Measurements from ENCODE around the gene MCC.

Gene MCC

DNA sequence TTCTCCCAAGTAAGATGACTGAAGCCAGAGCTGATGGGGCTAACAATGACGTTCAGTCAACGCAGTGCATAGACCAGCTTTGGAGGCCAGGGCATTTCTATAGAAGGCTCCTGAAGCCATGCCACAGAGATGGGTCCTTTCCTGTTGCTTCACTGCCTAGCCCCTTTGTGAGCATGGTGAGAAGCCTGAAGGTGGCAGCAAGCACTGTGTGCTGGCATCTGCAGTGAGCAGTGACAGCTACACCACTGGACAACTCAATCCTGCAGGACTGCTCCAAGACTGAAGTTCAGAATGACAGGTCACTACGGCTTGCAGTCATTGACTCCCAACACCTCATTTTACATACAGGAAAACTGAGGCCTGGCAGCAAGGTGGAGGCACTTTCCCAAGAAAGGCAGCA is 282.4 kb downstream of the MCC start:
- Histone ChIP-seq H4K8ac (ENCODE audit: low read depth, low read length) (no peak overlapping the region), H3K14ac (ENCODE audit: low read length) (no peak overlapping the region), H3K4ac (ENCODE audit: low read depth, low read length) (no peak overlapping the region), H3K79me1 (ENCODE audit: low read length) (no peaks in the 10 kb centered on the region), H3K4me1 (ENCODE audit: control insufficient read depth in 1 of 2, insufficient read depth in 2 of 2, low read length in 2 of 2) (peaks cover 14 to 19% of the 10 kb centered on the region in 2 experiments), H3K4me3 (ENCODE audit: low read depth, low read length) (no peak overlapping the region), H2BK5ac (ENCODE audit: low read depth, low read length, poor library complexity) (no peak overlapping the region), H4K12ac (ENCODE audit: low read depth, low read length) (no peak overlapping the region), H3K9me3 (ENCODE audit: insufficient read depth, low read depth, low read length) (no peaks in the 10 kb centered on the region), H3K18ac (ENCODE audit: low read length) (no peak overlapping the region), H3K23ac (ENCODE audit: low read length) (no peak overlapping the region), H4K91ac (ENCODE audit: low read depth, low read length) (no peak overlapping the region), H2AFZ (ENCODE audit: insufficient read depth, low read length, poor library complexity) (no peak overlapping the region), H3K9ac (ENCODE audit: low read length) (no peak overlapping the region), H3K4me2 (ENCODE audit: low read length) (no peak overlapping the region), H2BK120ac (ENCODE audit: insufficient read depth, low read length, poor library complexity) (no peak overlapping the region), H3K36me3 (ENCODE audit: control insufficient read depth in 1 of 2, insufficient read depth in 2 of 2, low read length in 2 of 2) (no peaks in the 10 kb centered on the region), H3K27me3 (ENCODE audit: insufficient read depth, low read length) (no peaks in the 10 kb centered on the region), H2BK12ac (ENCODE audit: low read length) (no peak overlapping the region), H2AK5ac (ENCODE audit: low read length) (no peak overlapping the region), H3K27ac (ENCODE audit: low read depth, low read length) (no peak overlapping the region), H3K79me2 (ENCODE audit: control insufficient read depth, insufficient read depth, low read length, poor library complexity) (no peaks in the 10 kb centered on the region)
- no CpG with 5 or more reads among the region's 3 CpGs for WGBS (ENCODE audit: extremely low coverage, insufficient coverage, insufficient read length)
- DNase-seq: no peak

DNA sequence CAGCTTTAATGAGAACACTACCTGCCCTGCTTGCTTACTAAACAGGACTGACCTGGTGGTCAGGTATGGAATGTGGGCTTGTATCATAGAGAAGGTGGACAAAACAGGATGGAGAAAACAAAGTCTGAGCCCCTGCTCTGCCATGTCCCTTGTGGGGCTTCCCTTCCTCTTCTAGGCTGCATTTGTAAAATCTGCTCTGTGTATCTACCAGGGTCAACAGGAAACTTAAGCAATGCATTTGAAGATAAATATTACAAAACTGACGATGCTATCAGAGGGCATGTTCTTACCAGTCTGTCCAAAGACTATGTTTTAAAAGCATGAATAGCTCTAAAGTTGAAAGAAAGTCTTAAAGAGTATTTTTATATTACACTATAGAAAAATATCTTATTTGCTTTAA is 282.9 kb downstream of the MCC start:
- peak in 1 of 2 donors; percentile 59 for DNase-seq
- Histone ChIP-seq H3K27me3 (ENCODE audit: insufficient read depth, low read length) (no peaks in the 10 kb centered on the region), H3K27ac (ENCODE audit: low read depth, low read length) (no peak overlapping the region), H2AK5ac (ENCODE audit: low read length) (no peak overlapping the region), H2AFZ (ENCODE audit: insufficient read depth, low read length, poor library complexity) (no peak overlapping the region), H3K36me3 (ENCODE audit: control insufficient read depth in 1 of 2, insufficient read depth in 2 of 2, low read length in 2 of 2) (no peaks in the 10 kb centered on the region), H3K9me3 (ENCODE audit: insufficient read depth, low read depth, low read length) (no peaks in the 10 kb centered on the region), H2BK5ac (ENCODE audit: low read depth, low read length, poor library complexity) (no peak overlapping the region), H4K8ac (ENCODE audit: low read depth, low read length) (no peak overlapping the region), H3K79me1 (ENCODE audit: low read length) (no peaks in the 10 kb centered on the region), H3K4me2 (ENCODE audit: low read length) (no peak overlapping the region), H3K18ac (ENCODE audit: low read length) (no peak overlapping the region), H4K91ac (ENCODE audit: low read depth, low read length) (no peak overlapping the region), H3K4me1 (ENCODE audit: control insufficient read depth in 1 of 2, insufficient read depth in 2 of 2, low read length in 2 of 2) (peaks cover 14 to 19% of the 10 kb centered on the region in 2 experiments), H3K4ac (ENCODE audit: low read depth, low read length) (no peak overlapping the region), H2BK120ac (ENCODE audit: insufficient read depth, low read length, poor library complexity) (no peak overlapping the region), H2BK12ac (ENCODE audit: low read length) (no peak overlapping the region), H3K23ac (ENCODE audit: low read length) (no peak overlapping the region), H4K12ac (ENCODE audit: low read depth, low read length) (no peak overlapping the region), H3K79me2 (ENCODE audit: control insufficient read depth, insufficient read depth, low read length, poor library complexity) (no peaks in the 10 kb centered on the region), H3K9ac (ENCODE audit: low read length) (no peak overlapping the region), H3K4me3 (ENCODE audit: low read depth, low read length) (no peak overlapping the region), H3K14ac (ENCODE audit: low read length) (no peak overlapping the region)
- no CpG with 5 or more reads among the region's 1 CpG for WGBS (ENCODE audit: extremely low coverage, insufficient coverage, insufficient read length)

GRCh38 chr5:113204525-113205161 is 283.6 kb downstream of the MCC start:
- peak; percentile 37 to 71 for DNase-seq
- no peak overlapping the region for H2BK12ac ChIP-seq (ENCODE audit: low read length)
- no peak overlapping the region for H3K4me2 ChIP-seq (ENCODE audit: low read length)
- no peaks in the 10 kb centered on the region for H3K9me3 ChIP-seq (ENCODE audit: insufficient read depth, low read depth, low read length)
- H2BK120ac ChIP-seq (ENCODE audit: insufficient read depth, low read length, poor library complexity): no peak overlapping the region
- H3K36me3 ChIP-seq (ENCODE audit: control insufficient read depth in 1 of 2, insufficient read depth in 2 of 2, low read length in 2 of 2): no peaks in the 10 kb centered on the region
- H3K4me3 ChIP-seq (ENCODE audit: low read depth, low read length): no peak overlapping the region
- no peak overlapping the region for H2AK5ac ChIP-seq (ENCODE audit: low read length)
- no peak overlapping the region for H4K12ac ChIP-seq (ENCODE audit: low read depth, low read length)
- H3K18ac ChIP-seq (ENCODE audit: low read length): no peak overlapping the region
- H3K79me2 ChIP-seq (ENCODE audit: control insufficient read depth, insufficient read depth, low read length, poor library complexity): no peaks in the 10 kb centered on the region
- H3K27ac ChIP-seq (ENCODE audit: low read depth, low read length): no peak overlapping the region
- H3K14ac ChIP-seq (ENCODE audit: low read length): no peak overlapping the region
- no CpG with 5 or more reads among the region's 7 CpGs for WGBS (ENCODE audit: extremely low coverage, insufficient coverage, insufficient read length)
- no peak overlapping the region for H3K23ac ChIP-seq (ENCODE audit: low read length)
- H3K4me1 ChIP-seq (ENCODE audit: control insufficient read depth in 1 of 2, insufficient read depth in 2 of 2, low read length in 2 of 2): peaks cover 14 to 19% of the 10 kb centered on the region in 2 experiments
- H3K4ac ChIP-seq (ENCODE audit: low read depth, low read length): no peak overlapping the region
- H3K27me3 ChIP-seq (ENCODE audit: insufficient read depth, low read length): no peaks in the 10 kb centered on the region
- H4K91ac ChIP-seq (ENCODE audit: low read depth, low read length): no peak overlapping the region
- no peak overlapping the region for H2AFZ ChIP-seq (ENCODE audit: insufficient read depth, low read length, poor library complexity)
- no peaks in the 10 kb centered on the region for H3K79me1 ChIP-seq (ENCODE audit: low read length)
- no peak overlapping the region for H3K9ac ChIP-seq (ENCODE audit: low read length)
- no peak overlapping the region for H2BK5ac ChIP-seq (ENCODE audit: low read depth, low read length, poor library complexity)
- no peak overlapping the region for H4K8ac ChIP-seq (ENCODE audit: low read depth, low read length)

DNA sequence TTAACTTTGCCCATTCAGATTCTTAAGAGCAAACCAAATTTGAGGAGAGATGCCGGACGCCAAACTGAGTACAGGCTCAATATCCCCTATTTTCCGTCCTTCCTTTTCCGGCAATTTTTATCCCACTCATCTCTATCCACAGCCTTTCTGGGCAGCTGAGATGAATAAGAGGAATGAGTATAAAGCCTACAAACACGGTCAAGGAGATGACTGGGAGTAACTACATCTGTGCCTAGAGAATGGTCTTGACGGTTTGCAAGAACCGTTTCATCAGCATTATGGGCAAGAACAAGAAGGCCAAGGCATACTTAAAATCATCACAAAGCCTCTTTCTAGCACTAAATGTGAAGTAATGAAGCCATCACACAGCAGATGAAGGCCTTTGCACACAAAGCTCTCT is 284.3 kb downstream of the MCC start:
- no peaks in the 10 kb centered on the region for H3K9me3 ChIP-seq (ENCODE audit: insufficient read depth, low read depth, low read length)
- no peak overlapping the region for H2AFZ ChIP-seq (ENCODE audit: insufficient read depth, low read length, poor library complexity)
- no peak overlapping the region for H3K9ac ChIP-seq (ENCODE audit: low read length)
- no peak overlapping the region for H2AK5ac ChIP-seq (ENCODE audit: low read length)
- no peak overlapping the region for H3K18ac ChIP-seq (ENCODE audit: low read length)
- DNase-seq: no peak
- no peak overlapping the region for H2BK120ac ChIP-seq (ENCODE audit: insufficient read depth, low read length, poor library complexity)
- H3K79me1 ChIP-seq (ENCODE audit: low read length): no peaks in the 10 kb centered on the region
- H3K4ac ChIP-seq (ENCODE audit: low read depth, low read length): no peak overlapping the region
- no peaks in the 10 kb centered on the region for H3K79me2 ChIP-seq (ENCODE audit: control insufficient read depth, insufficient read depth, low read length, poor library complexity)
- no peak overlapping the region for H3K4me3 ChIP-seq (ENCODE audit: low read depth, low read length)
- no peak overlapping the region for H3K14ac ChIP-seq (ENCODE audit: low read length)
- no peak overlapping the region for H2BK12ac ChIP-seq (ENCODE audit: low read length)
- no peak overlapping the region for H3K27ac ChIP-seq (ENCODE audit: low read depth, low read length)
- H4K91ac ChIP-seq (ENCODE audit: low read depth, low read length): no peak overlapping the region
- no peak overlapping the region for H3K4me2 ChIP-seq (ENCODE audit: low read length)
- no peak overlapping the region for H2BK5ac ChIP-seq (ENCODE audit: low read depth, low read length, poor library complexity)
- H3K23ac ChIP-seq (ENCODE audit: low read length): no peak overlapping the region
- H4K8ac ChIP-seq (ENCODE audit: low read depth, low read length): no peak overlapping the region
- no peak overlapping the region for H4K12ac ChIP-seq (ENCODE audit: low read depth, low read length)
- H3K27me3 ChIP-seq (ENCODE audit: insufficient read depth, low read length): no peaks in the 10 kb centered on the region
- WGBS (ENCODE audit: extremely low coverage, insufficient coverage, insufficient read length): no CpG with 5 or more reads among the region's 7 CpGs
- peaks cover 14 to 19% of the 10 kb centered on the region in 2 experiments for H3K4me1 ChIP-seq (ENCODE audit: control insufficient read depth in 1 of 2, insufficient read depth in 2 of 2, low read length in 2 of 2)
- no peaks in the 10 kb centered on the region for H3K36me3 ChIP-seq (ENCODE audit: control insufficient read depth in 1 of 2, insufficient read depth in 2 of 2, low read length in 2 of 2)
